Activated naive CD4-positive, alpha-beta T cell treated with anti-CD3 and anti-CD28 coated beads, Interleukin-2, amount 50 U/mL, for 72 hours (primary cell): Measurements from ENCODE around the gene JAK3. TPM values are rescaled to one million over a fixed set of nuclear protein-coding genes. Genes with fewer than 3 reads are reported as not detected.
A peak's percentile ranks its signal among the peaks of the same experiment; 100 is the strongest.
"Not testable (repeated sequence)": the region's sequence is repeated elsewhere in the genome, so short reads cannot be mapped to it uniquely, and the experiment has no call there.

Source experiments
- ATAC-seq, 2 donors: fragments of 150-1000 bp; cut with Tn5 transposase; 2 replicates each; pipeline ENCODE4 v1.10.0; 2021; ENCODE audit warnings: mild to moderate bottlenecking in 2 of 2, moderate library complexity in 2 of 2
- DNase-seq, 2 donors: peaks; one replicate each; pipeline ENCODE4 v3.0.0; 2021 to 2022; ENCODE audit warnings: low spot score in 2 of 2
- H3K27ac Mint-ChIP-seq, 2 donors: one replicate each; pipeline ENCODE4 v1.8.0; 2022; ENCODE audit warnings: mild to moderate bottlenecking in 2 of 2, mixed read lengths in 2 of 2
- H3K36me3 Mint-ChIP-seq, 2 donors: one replicate each; pipeline ENCODE4 v1.8.0; 2022; ENCODE audit warnings: mixed read lengths in 2 of 2
- H3K9me3 Mint-ChIP-seq, 2 donors: one replicate each; pipeline ENCODE4 v1.8.0; 2022; ENCODE audit warnings: mixed read lengths in 2 of 2
- total RNA-seq, 2 donors: library from RNA; stranded (reverse); gene quantifications; one replicate each; pipeline ENCODE4 v1.2.3, GENCODE V29; 2022

JAK3 gene
- total RNA-seq, 2 donors from 2014 or later: 204 to 237 TPM

DNA sequence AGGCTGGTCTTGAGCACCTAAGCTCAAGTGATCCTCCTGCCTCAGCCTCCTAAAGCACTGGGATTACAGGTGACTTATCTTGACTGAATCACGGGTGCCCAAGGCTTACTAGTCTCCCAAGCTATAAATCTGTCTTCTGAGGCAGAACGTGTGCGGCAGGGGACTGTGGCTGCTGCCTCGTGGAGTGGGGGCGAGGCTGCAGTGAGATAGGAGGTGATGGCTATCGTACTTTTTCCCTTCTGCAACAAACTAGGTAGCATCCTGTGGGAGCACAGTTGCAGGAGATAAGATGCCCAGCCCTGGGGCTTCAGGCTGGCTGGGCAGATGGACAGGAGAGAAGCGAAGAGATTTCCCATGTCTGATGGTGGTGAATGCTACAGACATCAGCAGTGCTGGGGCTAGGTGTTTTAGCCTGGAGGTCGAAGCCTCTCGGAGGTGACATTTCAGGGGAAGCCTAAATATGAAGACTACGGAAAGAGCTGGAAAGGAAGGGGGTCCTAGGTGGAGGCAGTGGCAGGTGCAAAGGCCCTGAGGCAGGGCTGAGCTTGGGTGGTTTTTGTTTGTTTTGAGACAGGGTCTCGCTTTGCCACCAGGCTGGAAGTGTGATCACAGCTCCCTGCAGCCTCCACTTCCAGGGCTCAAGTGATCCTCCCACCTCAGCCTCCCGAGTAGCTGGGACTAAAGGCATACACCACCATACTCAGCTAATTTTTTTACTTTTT, 45.5 kb downstream of the JAK3 start:
- ATAC-seq: no peak

DNA sequence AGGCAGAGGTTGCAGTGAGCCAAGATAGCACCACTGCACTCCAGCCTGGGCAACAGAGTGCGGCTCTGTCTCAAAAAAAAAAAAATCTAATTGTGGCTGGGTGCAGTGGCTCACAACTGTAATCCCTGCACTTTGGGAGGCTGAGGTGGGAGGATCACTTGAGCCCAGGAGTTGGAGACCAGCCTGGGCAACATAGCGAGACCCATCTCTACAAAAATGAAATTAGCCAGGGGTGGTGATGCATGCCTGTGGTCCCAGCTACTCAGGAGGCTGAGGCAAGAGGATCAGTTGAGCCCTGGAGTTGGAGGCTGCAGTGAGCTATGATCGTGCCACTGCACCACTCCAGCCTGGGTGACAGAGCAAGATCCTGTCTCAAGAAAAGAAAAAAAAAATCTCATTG, 49.2 kb downstream of the JAK3 start:
- H3K9me3 Mint-ChIP-seq, H3K27ac Mint-ChIP-seq, ATAC-seq, H3K36me3 Mint-ChIP-seq, DNase-seq: not testable (repeated sequence)

More for the DNA sequence above, 45.5 kb downstream of the JAK3 start:
- H3K36me3 Mint-ChIP-seq: no peaks in the 10 kb centered on the region
- no peak for DNase-seq
- no peaks in the 10 kb centered on the region for H3K9me3 Mint-ChIP-seq
- H3K27ac Mint-ChIP-seq: no peak overlapping the region

GRCh38 chr19:17797424-17798201, 50.2 kb downstream of the JAK3 start:
- peak; percentile 94 to 97 for ATAC-seq
- H3K36me3 Mint-ChIP-seq: no peaks in the 10 kb centered on the region
- no peak overlapping the region for H3K27ac Mint-ChIP-seq
- no peaks in the 10 kb centered on the region for H3K9me3 Mint-ChIP-seq
- peak; percentile 48 to 66 for DNase-seq

DNA sequence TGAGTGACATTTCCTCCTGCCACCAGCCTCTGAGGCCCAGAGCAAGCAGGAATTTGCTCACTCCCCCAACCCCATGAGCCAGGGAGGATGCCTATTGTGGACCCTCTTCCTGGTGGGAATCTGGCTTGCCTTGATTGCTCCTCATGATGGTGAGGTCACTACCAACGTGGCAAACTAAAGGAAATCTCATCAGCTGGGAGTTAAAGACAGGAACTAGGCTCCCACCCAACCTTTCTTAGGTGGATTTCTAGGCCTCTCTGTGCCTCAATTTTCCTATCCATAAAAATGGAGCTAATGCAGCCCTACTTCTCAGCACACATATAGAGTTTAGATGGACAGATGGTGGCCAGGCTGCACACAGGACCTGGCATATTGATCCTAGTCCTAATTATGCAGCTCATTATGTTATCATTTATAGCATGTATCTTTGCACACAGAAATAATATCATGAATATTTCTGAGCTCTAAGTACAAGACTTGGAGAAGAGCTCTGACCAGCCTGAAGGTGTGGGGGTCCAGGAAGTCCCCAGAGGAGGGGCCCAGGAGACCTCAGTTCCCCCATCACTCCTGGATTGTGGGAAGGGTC, 50.9 kb downstream of the JAK3 start:
- ATAC-seq (no peak), DNase-seq (no peak)
- Mint-ChIP-seq H3K36me3 (no peaks in the 10 kb centered on the region), H3K9me3 (no peaks in the 10 kb centered on the region), H3K27ac (no peak overlapping the region)

DNA sequence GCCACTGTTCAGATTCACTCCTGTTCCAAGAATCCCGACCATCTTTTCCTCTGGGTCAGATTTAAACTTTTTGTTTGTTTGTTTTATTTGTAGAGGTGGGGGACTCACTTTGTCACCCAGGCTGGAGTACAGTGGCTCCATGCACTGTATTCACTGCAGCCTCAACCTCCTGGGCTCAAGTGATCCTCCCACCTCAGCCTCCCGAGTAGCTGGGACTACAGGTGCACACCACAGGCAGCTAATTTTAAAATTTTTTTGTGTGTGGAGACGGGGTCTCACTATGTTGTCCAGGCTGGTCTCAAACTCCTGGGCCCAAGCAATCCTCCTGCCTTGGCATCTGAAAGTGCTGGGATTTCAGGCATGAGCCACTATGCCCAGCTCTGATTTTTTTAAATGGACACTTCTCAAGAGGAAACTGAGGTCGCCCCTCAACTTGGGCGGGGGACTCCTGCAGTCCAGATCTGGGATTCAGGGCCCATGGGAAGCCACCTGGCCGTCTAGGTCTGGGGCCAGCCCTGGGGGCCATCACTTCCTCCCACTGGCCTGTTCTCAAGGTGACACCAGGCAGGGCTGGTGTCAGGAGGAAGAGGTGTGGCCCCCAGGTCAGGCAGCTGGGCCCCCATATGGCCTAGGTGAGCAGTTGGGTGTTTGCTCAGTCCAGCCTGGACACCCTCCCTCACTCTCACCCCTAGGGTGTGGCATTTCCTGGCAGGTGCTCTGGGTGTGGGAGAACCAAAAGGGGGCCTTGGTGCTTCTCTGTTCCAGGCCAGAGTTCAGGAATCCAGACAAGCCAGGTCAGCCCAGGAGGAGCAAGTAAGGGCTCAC, 51.6 kb downstream of the JAK3 start:
- H3K27ac Mint-ChIP-seq: no peak overlapping the region
- no peak for ATAC-seq
- DNase-seq: no peak
- H3K9me3 Mint-ChIP-seq: no peaks in the 10 kb centered on the region
- no peaks in the 10 kb centered on the region for H3K36me3 Mint-ChIP-seq

DNA sequence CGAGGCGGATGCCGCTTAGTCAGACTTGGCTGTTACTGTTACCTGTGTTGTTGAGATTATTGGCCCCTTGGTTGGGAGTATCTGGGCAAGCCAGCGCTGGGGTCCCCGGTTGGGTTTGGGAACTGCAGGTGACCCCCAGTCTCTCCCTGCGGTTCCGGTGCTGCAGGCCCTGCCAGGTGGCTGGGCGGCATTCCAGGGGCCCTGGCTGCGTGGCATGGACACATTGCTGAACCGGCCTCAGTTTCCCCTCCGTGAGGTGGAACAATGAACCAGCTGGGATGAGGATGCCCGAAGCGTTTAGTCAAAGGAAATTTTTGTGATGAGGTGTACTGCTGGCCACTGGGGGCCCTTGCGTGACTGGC, 52.3 kb downstream of the JAK3 start:
- H3K27ac Mint-ChIP-seq: peak overlapping the region in 1 of 2 donors; percentile 70
- DNase-seq (no peak), ATAC-seq (no peak)
- no peaks in the 10 kb centered on the region for H3K36me3 Mint-ChIP-seq
- no peaks in the 10 kb centered on the region for H3K9me3 Mint-ChIP-seq

- Mint-ChIP-seq H3K9me3 (no peaks in the 10 kb centered on the region), H3K27ac (peak within 1 kb of the TSS in 1 of 2 donors; percentile 70), H3K36me3 (no peaks in the 10 kb centered on the region)
- ATAC-seq: no peak
- no peak for DNase-seq
These were observed 52.9 kb downstream of the JAK3 start, which contains the start of gene B3GNT3 for GRCh38 chr19:17794731-17795494. TSS of gene B3GNT3 (plus strand) at chr19:17795138. CDS start at chr19:17807808, 12,670 bp downstream.

DNA sequence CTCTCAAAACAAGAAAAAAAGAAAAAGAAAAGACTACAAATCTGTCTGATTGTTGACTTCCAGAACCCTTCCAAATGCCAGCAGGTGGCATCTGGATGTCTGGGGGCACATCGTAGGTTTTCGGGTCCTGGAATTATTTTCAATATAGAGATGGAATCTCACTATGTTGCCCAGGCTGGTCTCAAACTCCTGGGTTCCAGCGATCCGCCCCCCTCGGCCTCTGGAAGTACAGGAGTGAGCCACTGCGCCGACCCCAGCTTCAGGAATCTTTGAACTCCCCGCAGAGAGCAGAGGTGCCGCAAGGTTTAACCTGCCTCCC, 53.4 kb downstream of the JAK3 start:
- peak overlapping the region in 1 of 2 donors; percentile 70 for H3K27ac Mint-ChIP-seq
- ATAC-seq (no peak), DNase-seq (no peak)
- no peaks in the 10 kb centered on the region for H3K36me3 Mint-ChIP-seq
- no peaks in the 10 kb centered on the region for H3K9me3 Mint-ChIP-seq

DNA sequence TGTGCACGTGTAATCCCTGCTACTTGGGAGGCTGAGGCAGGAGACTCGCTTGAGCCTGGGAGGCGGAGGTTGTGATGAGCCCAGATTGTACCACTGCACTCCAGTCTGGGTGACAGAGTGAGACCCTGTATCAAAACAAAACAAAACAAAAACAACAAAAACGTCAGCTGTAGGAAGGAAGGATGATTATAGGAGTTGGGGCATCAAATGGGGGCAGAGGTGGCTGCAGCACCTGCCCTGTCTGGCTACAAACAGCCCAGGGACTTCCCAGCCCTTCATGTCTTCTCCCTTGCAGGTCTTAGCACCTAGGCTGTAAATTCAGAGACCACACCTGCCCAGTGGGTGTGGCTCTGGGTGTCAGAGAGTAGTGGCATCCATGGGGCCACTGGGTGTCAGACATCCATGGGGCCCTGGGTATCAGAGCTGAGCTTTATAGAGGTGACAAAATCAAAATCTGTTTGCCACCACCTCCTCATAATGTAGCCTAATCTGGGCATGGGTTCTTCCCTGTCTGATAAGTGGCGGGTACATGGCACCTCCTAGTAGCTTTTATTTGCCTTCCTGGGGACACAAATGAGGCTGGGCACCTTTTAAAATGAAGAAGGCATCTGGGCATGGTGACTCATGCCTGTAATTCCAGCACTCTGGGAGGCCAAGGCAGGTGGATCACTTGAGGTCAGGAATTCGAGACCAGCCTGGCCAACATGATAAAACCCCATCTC, 57.6 kb downstream of the JAK3 start:
- no peaks in the 10 kb centered on the region for H3K36me3 Mint-ChIP-seq
- no peaks in the 10 kb centered on the region for H3K9me3 Mint-ChIP-seq
- DNase-seq: no peak
- no peak for ATAC-seq
- H3K27ac Mint-ChIP-seq: peak overlapping the region in 1 of 2 donors; percentile 49

DNA sequence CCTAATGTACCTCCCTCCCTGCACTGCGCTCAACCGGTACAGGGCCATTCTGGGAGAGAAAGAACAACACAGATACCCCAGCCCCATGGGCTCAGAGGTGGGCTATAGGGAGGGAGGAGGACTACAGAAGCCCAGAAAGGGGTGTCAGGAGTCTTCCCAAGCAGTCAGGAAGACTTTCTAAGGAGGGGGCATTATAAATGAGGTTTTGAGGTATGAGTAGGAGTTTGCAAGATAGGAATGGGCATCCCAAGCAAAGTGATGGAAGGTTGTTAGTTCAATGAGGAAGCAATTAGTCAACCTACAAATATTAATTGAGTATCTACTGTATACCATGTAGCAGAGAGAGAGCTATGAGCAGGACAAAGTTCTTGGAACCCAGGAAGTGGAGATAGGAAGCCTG, 59.1 kb downstream of the JAK3 start:
- peak overlapping the region; percentile 18 to 44 for H3K27ac Mint-ChIP-seq
- no peaks in the 10 kb centered on the region for H3K36me3 Mint-ChIP-seq
- DNase-seq: no peak
- no peak for ATAC-seq
- no peaks in the 10 kb centered on the region for H3K9me3 Mint-ChIP-seq

DNA sequence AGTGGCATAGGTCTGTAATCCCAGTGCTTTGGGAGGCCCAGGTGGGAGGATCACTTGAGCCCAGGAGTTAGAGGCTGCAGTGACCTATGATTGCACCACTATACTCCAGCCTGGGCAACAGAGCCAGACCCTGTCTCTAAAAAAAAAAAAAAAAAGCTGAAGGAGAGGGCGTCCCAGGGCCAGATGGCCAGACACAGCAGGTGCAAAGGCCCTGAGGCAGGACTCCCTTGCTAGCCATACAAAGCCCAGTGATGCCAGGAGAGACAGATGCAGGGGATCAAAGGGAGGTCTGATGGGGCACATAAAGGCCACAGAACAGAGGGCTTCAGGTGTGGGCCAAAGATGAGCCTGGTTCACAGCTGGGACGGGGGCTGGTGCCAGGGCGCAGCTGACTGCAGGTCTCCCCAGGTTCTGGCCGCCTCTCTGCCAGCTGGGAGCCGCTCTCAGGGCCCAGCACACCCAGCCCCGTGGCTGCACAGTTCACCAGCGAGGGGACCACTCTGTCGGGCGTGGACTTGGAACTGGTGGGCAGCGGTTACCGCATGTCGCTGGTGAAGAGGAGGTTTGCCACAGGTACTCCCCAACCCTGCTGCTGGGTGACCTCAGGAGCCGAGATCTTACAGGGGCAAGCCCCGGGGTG, 60.4 kb downstream of the JAK3 start:
- DNase-seq: no peak
- H3K9me3 Mint-ChIP-seq: no peaks in the 10 kb centered on the region

GRCh38 chr19:17784201-17785008, 63.4 kb downstream of the JAK3 start:
- Mint-ChIP-seq H3K36me3 (peaks cover 5 to 6% of the 10 kb centered on the region in 2 donors), H3K27ac (peak overlapping the region in 1 of 2 donors; percentile 2), H3K9me3 (no peaks in the 10 kb centered on the region)
- DNase-seq (peak; percentile 64 to 79), ATAC-seq (peak; percentile 55 to 57)

More for the DNA sequence above, 60.4 kb downstream of the JAK3 start:
- H3K27ac Mint-ChIP-seq: no peak overlapping the region
- H3K36me3 Mint-ChIP-seq: peaks cover 2 to 3% of the 10 kb centered on the region in 2 donors
- no peak for ATAC-seq

DNA sequence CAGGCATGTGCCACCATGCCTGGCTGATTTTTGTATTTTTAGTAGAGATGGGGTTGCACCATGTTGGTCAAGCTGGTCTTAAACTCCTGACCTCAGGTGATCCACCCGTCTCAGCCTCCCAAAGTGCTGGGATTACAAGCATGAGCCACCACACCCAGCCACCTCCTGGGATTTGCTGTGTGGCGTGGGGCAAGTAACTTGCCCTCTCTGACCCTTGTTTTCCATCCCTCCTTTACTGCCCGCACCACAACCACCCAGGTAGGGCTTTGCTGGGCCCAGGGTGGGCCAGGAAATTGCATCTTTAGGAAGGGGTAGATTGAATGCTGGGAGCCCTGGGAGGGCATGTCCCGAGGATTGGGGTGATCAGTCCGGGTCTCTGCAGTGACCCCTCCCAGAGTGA, 64.1 kb downstream of the JAK3 start:
- not testable (repeated sequence) for H3K9me3 Mint-ChIP-seq, H3K36me3 Mint-ChIP-seq, DNase-seq, ATAC-seq, H3K27ac Mint-ChIP-seq

- DNase-seq: no peak
- H3K9me3 Mint-ChIP-seq: no peaks in the 10 kb centered on the region
- no peak for ATAC-seq
- no peak overlapping the region for H3K27ac Mint-ChIP-seq
- peaks cover 5 to 14% of the 10 kb centered on the region in 2 donors for H3K36me3 Mint-ChIP-seq
These were observed 67.0 kb downstream of the JAK3 start for GRCh38 chr19:17780781-17781180.
